Calu3 (cell line): ENCODE measurements around the gene KCNH1. TPM values are rescaled to one million over a fixed set of nuclear protein-coding genes. Genes with fewer than 3 reads are reported as not detected.

ENCODE experiments used
- BruUV-seq: library from RNA; stranded (reverse); fragments of 400-500 nt; replicated peaks from 2 replicates; lab custom pipeline; 2021; lab: Mats Ljungman, UMichigan
- CTCF ChIA-PET: fragments of 300-600 bp; sonication (Branson Sonifier 250); formaldehyde crosslinking; loops from one replicate; lab custom pipeline; 2022; ENCODE audit warnings: antibody characterized with exemption; lab: Charles Lee
- DNase-seq: peaks from one replicate; pipeline ENCODE4 v3.0.0; 2022
- H3K27ac Mint-ChIP-seq: one replicate; pipeline ENCODE4 v1.8.0; 2022; ENCODE audit warnings: mixed read lengths; ENCODE audit not compliant: unreplicated experiment
- H3K27me3 Mint-ChIP-seq: one replicate; pipeline ENCODE4 v1.8.0; 2022; ENCODE audit warnings: mixed read lengths; ENCODE audit not compliant: unreplicated experiment
- H3K36me3 Mint-ChIP-seq: one replicate; pipeline ENCODE4 v1.8.0; 2022; ENCODE audit warnings: mild to moderate bottlenecking, moderate library complexity, mixed read lengths; ENCODE audit not compliant: insufficient read depth, unreplicated experiment
- H3K4me1 Mint-ChIP-seq: one replicate; pipeline ENCODE4 v1.8.0; 2022; ENCODE audit warnings: mild to moderate bottlenecking, low read depth, mixed read lengths; ENCODE audit not compliant: unreplicated experiment
- H3K4me3 Mint-ChIP-seq: one replicate; pipeline ENCODE4 v1.8.0; 2022; ENCODE audit warnings: mild to moderate bottlenecking, low read depth, moderate library complexity, mixed read lengths; ENCODE audit not compliant: unreplicated experiment
- H3K9me3 Mint-ChIP-seq: one replicate; pipeline ENCODE4 v1.8.0; 2022; ENCODE audit warnings: low read depth, mixed read lengths; ENCODE audit not compliant: unreplicated experiment
- CTCF ChIP-seq: fragments of 200-600 bp; IDR thresholded peaks from one replicate; pipeline ENCODE4 v1.8.0; 2022; ENCODE audit warnings: antibody characterized with exemption; ENCODE audit not compliant: unreplicated experiment
- intact Hi-C: fragments of 100-400 bp; cut with micrococcal nuclease; formaldehyde crosslinking; loops from one replicate; pipeline ENCODE4 v1.10.0; 2022; ENCODE audit not compliant: unreplicated experiment
- total RNA-seq: library from RNA; stranded (reverse); gene quantifications from 2 replicates; pipeline ENCODE4 v1.2.3, GENCODE V29; 2022

Gene KCNH1
- total RNA-seq, 1 experiment from 2014 or later, result not detected

DNA sequence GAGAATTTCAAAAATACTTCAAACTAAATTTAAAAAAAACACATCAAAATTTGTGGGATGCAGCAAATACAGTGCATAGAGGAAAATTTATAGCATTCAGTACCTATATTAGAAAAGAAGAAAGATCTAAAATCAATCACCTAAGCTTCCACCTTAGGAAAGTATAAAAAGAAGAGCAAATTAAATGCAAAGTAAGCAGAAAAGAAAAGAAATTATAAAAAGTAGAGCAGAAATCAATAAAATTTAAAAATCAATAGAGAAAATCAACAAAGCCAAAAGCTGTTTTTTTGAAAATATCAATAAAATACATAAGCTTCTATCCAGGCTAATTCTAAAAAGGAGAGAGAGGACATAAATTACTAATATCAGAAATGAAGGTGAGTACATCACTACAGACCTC lies 255.4 kb downstream of the KCNH1 start:
- no peak overlapping the region for H3K4me3 Mint-ChIP-seq
- H3K36me3 Mint-ChIP-seq, result peaks cover 10% of the 10 kb centered on the region
- no peak for TF ChIP-seq CTCF
- intact Hi-C loops, result no loop called here
- H3K27me3 Mint-ChIP-seq, result no peaks in the 10 kb centered on the region
- BruUV-seq, result no TSS peak
- no peak overlapping the region for H3K27ac Mint-ChIP-seq
- no peaks in the 10 kb centered on the region for H3K9me3 Mint-ChIP-seq
- CTCF ChIA-PET, result no interaction called here
- H3K4me1 Mint-ChIP-seq, result peaks cover 16% of the 10 kb centered on the region
- no peak for DNase-seq

DNA sequence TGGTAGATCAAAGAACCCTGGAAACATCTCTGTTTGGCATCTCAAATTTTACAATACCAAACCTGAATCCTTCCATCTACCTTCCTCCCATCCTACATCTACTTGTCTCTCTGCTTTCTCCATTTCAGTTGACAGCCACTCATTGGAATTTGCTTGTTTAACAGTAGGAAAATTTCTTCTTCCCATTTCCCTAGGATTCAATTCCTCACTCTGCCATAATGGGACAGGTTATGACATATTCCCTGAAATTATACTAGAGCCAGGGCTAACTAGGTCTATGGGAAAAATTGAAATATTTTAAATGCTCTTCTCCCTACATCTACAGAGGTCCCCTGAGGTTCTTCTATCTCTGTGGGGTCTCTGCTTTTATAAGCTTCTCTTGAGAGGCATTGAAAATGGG lies 257.7 kb downstream of the KCNH1 start:
- no peak for DNase-seq
- Mint-ChIP-seq H3K27me3 (no peaks in the 10 kb centered on the region), H3K4me3 (no peak overlapping the region), H3K4me1 (no peaks in the 10 kb centered on the region), H3K36me3 (no peaks in the 10 kb centered on the region), H3K27ac (no peak overlapping the region), H3K9me3 (no peaks in the 10 kb centered on the region)
- no TSS peak for BruUV-seq
- CTCF ChIA-PET, result no interaction called here
- TF ChIP-seq CTCF, result no peak
- intact Hi-C loops, result no loop called here

DNA sequence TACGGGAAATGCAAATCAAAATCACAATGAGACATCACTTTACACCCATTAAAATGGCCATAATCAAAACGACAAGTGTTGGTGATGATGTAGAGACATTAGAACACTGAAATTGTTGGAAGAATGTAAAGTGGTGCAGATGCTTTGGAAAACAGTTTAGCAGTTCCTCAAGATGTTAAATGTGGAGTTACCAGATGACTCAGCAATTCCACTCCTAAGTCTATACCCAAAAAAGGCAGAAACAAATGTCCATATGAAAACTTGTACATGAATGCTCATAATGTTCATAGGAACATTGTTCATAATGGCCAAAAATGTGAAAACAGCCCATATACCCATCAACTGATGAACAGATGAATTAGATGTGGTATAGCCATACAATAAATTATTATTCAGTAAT lies 267.4 kb downstream of the KCNH1 start:
- CTCF ChIA-PET, result no interaction called here

GRCh38 chr1:210857705-210858104 lies 276.2 kb downstream of the KCNH1 start:
- no peak for DNase-seq
- Mint-ChIP-seq H3K9me3 (no peaks in the 10 kb centered on the region), H3K27me3 (no peaks in the 10 kb centered on the region), H3K27ac (no peak overlapping the region), H3K4me3 (no peak overlapping the region), H3K36me3 (no peaks in the 10 kb centered on the region), H3K4me1 (no peaks in the 10 kb centered on the region)
- CTCF ChIA-PET, result no interaction called here
- TF ChIP-seq CTCF, result no peak
- no TSS peak for BruUV-seq
- intact Hi-C loops, result no loop called here

More for the DNA sequence above, 267.4 kb downstream of the KCNH1 start:
- H3K27ac Mint-ChIP-seq, result no peak overlapping the region
- peaks cover 14% of the 10 kb centered on the region for H3K27me3 Mint-ChIP-seq
- no peak overlapping the region for H3K4me3 Mint-ChIP-seq
- no peak for TF ChIP-seq CTCF
- no peaks in the 10 kb centered on the region for H3K36me3 Mint-ChIP-seq
- H3K9me3 Mint-ChIP-seq, result peaks cover 4% of the 10 kb centered on the region
- DNase-seq, result no peak
- H3K4me1 Mint-ChIP-seq, result no peaks in the 10 kb centered on the region
- no TSS peak for BruUV-seq
- intact Hi-C loops, result no loop called here
